ENCODE results near the gene KCNAB3.
"Not testable (repeated sequence)": the region's sequence is repeated elsewhere in the genome, so short reads cannot be mapped to it uniquely, and the experiment has no call there.

Gene KCNAB3

DNA sequence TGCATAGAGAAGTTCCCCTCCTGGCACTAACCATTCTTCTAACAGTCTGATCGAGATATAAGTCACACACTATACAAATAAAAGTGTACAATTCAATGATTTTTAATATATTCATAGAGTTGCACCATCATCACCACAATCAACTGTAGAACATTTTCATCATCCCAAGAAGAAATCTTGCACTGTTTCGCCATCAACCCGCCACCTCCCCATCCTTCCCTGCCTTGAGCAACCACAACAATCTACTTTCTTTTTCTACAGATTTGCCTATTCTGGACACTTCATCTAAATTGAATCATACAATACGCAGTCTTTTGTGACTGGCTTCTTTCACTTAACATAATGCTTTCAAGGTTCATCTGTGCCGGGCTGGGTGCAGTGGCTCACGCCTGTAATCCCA lies 39.8 kb upstream of the KCNAB3 start:
- peak; percentile 43 for DNase-seq (ENCODE audit: low read depth)
- TF ChIP-seq, protein P1, sequence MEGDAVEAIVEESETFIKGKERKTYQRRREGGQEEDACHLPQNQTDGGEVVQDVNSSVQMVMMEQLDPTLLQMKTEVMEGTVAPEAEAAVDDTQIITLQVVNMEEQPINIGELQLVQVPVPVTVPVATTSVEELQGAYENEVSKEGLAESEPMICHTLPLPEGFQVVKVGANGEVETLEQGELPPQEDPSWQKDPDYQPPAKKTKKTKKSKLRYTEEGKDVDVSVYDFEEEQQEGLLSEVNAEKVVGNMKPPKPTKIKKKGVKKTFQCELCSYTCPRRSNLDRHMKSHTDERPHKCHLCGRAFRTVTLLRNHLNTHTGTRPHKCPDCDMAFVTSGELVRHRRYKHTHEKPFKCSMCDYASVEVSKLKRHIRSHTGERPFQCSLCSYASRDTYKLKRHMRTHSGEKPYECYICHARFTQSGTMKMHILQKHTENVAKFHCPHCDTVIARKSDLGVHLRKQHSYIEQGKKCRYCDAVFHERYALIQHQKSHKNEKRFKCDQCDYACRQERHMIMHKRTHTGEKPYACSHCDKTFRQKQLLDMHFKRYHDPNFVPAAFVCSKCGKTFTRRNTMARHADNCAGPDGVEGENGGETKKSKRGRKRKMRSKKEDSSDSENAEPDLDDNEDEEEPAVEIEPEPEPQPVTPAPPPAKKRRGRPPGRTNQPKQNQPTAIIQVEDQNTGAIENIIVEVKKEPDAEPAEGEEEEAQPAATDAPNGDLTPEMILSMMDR (conservative IDR thresholded peaks at IDR 0.05; ENCODE audit: low read depth, low read length), result no peak
- no peak overlapping the region for H3K4me3 ChIP-seq (ENCODE audit: low read depth, low read length)

DNA sequence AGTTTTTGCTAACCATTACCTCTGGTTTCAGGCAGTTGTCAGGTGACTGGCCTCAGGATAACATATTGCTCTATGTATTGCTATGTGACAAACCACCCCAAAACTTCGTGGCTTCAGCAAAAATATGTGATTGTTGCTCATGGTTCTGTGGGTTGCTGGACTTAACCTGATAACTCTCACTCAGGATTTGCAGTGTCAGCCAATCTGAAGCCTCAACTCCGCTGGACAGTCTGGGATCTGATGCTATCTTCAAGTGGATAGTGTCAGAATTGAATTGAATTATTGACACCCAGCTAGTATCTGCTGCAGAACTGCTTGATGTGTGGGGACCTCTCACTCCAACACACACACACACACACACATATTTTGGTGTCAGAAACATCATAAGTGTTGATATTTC lies 38.1 kb upstream of the KCNAB3 start:
- H3K4me3 ChIP-seq (ENCODE audit: low read depth, low read length), result no peak overlapping the region
- TF ChIP-seq, protein P1 (conservative IDR thresholded peaks at IDR 0.05; ENCODE audit: low read depth, low read length), result no peak
- DNase-seq (ENCODE audit: low read depth), result no peak

GRCh38 chr17:7961421-7961820 lies 31.8 kb upstream of the KCNAB3 start:
- no peak overlapping the region for H3K4me3 ChIP-seq (ENCODE audit: low read depth, low read length)
- no peak for DNase-seq (ENCODE audit: low read depth)
- TF ChIP-seq, protein P1 (conservative IDR thresholded peaks at IDR 0.05; ENCODE audit: low read depth, low read length), result no peak

- TF ChIP-seq, protein P1 (conservative IDR thresholded peaks at IDR 0.05; ENCODE audit: low read depth, low read length), result no peak
- H3K4me3 ChIP-seq (ENCODE audit: low read depth, low read length), result no peak overlapping the region
- DNase-seq (ENCODE audit: low read depth), result peak; percentile 54
These were observed 30.0 kb upstream of the KCNAB3 start for GRCh38 chr17:7959503-7960253.

- TF ChIP-seq, protein P1 (conservative IDR thresholded peaks at IDR 0.05; ENCODE audit: low read depth, low read length), result no peak
- DNase-seq (ENCODE audit: low read depth), result peak; percentile 62
- H3K4me3 ChIP-seq (ENCODE audit: low read depth, low read length), result no peak overlapping the region
These were observed 26.7 kb upstream of the KCNAB3 start for GRCh38 chr17:7956228-7956965.

- no peak for DNase-seq (ENCODE audit: low read depth)
- no peak overlapping the region for H3K4me3 ChIP-seq (ENCODE audit: low read depth, low read length)
- TF ChIP-seq, protein P1 (conservative IDR thresholded peaks at IDR 0.05; ENCODE audit: low read depth, low read length), result no peak
These were observed 26.0 kb upstream of the KCNAB3 start for GRCh38 chr17:7955414-7956227.

GRCh38 chr17:7953266-7953665 lies 23.6 kb upstream of the KCNAB3 start:
- DNase-seq (ENCODE audit: low read depth); H3K4me3 ChIP-seq (ENCODE audit: low read depth, low read length): not testable (repeated sequence)
